NCI-H1694 (cell line): ENCODE data around the gene DAPK1.
"Not testable (repeated sequence)": the region's sequence is repeated elsewhere in the genome, so short reads cannot be mapped to it uniquely, and the experiment has no call there.

Experiments
- DNase-seq: peaks from one replicate; lab custom pipeline; 2025; lab: John Stamatoyannopoulos, UW

Gene DAPK1

GRCh38 chr9:87741891-87742290 is 244.2 kb downstream of the DAPK1 start:
- DNase-seq, result no peak

GRCh38 chr9:87742813-87743428 is 245.3 kb downstream of the DAPK1 start:
- DNase-seq, result no peak

DNA sequence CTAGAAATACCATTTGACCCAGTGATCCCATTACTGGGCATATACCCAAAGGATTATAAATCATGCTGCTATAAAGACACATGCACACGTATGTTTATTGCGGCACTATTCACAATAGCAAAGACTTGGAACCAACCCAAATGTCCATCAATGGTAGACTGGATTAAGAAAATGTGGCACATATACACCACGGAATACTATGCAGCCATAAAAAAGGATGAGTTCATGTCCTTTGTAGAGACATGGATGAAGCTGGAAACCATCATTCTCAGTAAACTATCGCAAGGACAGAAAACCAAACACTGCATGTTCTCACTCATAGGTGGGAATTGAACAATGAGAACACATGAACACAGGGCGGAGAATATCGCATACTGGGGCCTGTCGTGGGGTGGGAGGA is 246.6 kb downstream of the DAPK1 start:
- DNase-seq, result not testable (repeated sequence)

DNA sequence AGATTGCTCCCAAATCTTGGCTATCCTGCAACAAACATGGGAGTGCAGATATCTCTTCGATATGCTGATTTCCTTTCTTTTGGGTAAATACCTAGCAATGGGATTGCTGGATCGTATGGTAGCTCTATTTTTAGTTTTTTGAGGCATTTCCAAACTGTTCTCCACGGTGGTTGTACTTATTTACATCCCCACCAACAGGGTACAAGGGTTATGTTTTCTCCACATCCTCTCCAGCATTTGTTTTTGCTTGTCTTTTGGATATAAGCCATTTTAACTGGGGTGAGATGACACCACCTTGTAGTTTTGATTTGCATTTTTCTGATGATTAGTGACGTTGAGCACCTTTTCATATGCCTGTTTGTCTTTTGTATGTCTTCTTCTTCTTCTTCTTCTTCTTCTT is 248.5 kb downstream of the DAPK1 start:
- DNase-seq, result no peak

DNA sequence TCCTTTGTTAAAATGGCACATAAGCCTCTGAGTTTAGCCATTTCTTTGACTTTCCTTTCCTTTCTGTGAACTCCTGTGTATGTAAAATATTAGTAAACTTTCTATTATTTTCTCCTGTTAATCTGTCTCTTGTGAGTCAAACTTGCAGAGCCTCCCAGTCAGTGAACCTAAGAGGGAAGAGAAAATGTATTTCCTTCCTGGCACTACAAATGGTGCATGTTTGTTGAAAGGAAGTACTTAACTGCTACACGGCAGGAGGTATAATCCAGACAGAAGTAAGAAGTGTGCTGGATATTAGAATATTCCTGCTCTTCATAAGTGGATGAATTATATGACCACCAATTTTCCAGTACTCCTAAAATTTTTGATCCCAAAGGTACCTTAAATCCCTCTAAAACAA is 251.2 kb downstream of the DAPK1 start:
- DNase-seq, result no peak

- DNase-seq, result no peak
Observed at GRCh38 chr9:87749335-87750035, 251.8 kb downstream of the DAPK1 start.

- DNase-seq, result no peak
Observed at GRCh38 chr9:87750726-87751125, 253.1 kb downstream of the DAPK1 start.

GRCh38 chr9:87751423-87751822 is 253.8 kb downstream of the DAPK1 start:
- no peak for DNase-seq

DNA sequence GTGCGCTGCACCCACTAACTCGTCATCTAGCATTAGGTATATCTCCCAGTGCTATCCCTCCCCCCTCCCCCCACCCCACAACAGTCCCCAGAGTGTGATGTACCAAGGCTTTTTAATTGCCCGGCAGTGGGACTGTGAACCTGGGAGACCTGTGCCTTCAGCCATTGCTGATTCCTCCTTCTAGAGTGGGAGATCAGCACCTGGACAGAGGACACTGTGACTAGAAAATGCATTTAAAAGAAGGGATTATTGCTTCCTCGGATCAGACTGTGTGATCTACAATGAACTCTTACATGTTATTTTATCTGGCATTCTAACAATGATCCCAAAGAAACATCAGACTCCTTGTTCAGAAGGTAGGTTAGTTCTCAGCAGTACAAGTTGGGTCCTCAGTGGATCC is 254.2 kb downstream of the DAPK1 start:
- no peak for DNase-seq

DNA sequence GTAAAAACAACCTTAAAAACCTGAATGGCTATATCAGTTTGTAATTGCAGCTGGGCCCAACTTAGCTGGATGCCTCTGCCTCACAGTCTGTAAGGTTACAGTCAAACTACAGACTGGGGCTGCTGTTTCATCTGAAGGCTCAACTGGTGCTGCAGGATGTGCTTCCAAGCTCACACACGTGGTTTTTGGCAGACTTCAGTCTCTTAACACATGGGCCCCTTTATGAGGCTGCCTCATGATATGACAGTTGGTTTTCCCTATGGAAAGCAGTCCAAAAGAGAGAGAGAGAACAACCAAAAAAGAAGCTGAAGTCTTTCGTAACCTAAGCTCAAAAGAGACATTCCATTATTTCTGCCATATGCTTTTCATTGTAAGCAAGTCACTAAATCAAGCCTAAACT is 255.6 kb downstream of the DAPK1 start:
- DNase-seq, result no peak
